GM19193 (cell line): ENCODE data around the gene PRDM5.

Source experiments
- POLR2A ChIP-seq: IDR thresholded peaks from 4 replicates; pipeline ENCODE4 v1.6.1; 2011; ENCODE audit not compliant: insufficient read depth, insufficient read length; ENCODE audit errors: extremely low read depth

Gene PRDM5

GRCh38 chr4:120694973-120695372 is 227.6 kb downstream of the PRDM5 start:
- TF ChIP-seq POLR2A = no peak

DNA sequence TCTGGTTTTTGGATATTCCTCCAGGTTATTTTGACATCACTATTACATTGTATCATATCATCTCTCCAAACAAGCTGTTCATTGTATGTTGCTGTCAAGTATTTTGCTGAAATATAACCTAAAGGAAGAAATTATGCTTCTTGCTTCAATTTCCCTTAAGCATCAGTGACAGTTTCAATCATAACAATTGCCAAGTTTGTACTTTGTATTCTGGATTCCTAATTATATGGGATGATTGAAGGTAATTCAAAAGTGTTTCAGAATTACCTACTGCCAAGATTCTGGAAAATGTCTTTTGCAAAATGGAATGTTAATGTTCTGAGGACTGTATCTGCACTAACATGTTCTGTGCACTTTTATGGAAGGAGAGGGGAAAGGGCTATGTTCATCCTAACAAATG is 228.7 kb downstream of the PRDM5 start:
- TF ChIP-seq POLR2A = no peak

GRCh38 chr4:120692964-120693363 is 229.6 kb downstream of the PRDM5 start:
- no peak for TF ChIP-seq POLR2A

DNA sequence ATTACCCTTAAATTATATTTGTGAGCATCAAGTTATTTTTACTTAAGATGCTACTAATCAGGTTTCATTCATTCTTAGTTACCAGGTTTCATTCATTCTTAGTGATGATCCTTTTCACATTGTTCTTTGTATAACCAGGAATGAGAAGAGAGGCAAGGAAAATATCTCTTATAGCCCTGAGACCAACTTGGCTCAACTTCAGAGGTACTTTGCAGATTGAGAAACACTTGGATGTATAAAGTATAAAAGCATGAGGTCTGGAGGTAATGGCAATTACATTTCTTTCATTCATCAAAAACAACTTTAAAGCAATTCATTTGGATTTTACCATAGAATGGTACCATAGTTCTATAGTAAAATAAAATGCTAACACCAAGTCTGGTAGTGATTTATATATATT is 231.0 kb downstream of the PRDM5 start:
- TF ChIP-seq POLR2A = no peak

GRCh38 chr4:120691106-120691505 is 231.4 kb downstream of the PRDM5 start:
- TF ChIP-seq POLR2A = no peak

- TF ChIP-seq POLR2A = no peak
Observed at GRCh38 chr4:120688791-120689190, 233.7 kb downstream of the PRDM5 start.

DNA sequence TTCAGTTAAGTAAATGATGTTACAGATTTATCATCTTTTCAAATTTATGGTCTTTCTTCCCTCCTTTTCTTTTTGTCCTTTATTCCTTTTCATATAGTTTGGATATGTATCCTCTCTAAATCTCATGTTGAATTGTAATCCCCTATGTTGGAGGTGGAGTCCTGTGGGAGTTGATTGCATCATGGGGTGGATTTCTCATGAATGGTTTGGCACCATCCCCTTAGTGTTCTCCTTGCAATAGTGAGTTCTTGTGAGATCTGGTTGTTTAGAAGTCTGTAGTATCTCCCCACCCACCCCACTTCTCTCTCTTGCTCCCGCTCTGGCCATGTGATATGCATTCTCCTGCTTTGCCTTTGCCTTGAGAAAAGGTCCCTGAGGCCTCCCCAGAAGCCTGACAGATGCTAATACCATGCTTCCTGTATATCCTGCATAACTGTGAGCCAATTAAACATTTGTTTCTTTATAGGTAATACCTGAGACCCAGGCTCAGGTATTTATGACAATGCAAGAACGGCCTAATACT is 236.7 kb downstream of the PRDM5 start:
- TF ChIP-seq POLR2A = no peak

DNA sequence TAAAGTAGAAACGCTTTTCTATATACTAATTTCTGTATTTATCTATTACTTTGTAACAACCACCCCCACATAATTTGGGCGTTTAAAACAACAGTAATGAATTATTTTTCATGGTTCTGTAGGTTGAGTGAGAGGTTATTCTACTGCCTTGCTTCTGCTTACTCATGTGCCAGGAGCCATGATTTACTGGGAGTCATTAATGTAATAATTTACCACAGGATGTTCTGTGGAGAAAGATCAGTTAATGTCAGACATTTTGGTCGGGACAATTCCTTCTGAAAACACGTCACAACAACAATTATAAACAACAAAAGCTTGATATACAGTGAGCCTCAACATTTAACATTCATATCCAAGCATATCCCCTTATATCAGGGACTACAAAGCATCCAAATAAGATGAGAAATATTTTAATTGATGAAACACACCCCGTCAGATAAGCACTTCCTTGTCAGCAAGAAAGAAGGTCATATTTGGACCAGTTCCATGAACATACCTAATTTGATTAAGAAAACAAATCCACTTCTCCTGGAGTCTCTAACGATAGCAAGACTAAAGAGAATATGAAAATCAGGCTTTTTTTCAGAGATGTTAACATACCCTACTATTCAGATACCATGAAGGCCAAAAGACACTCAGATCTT is 238.5 kb downstream of the PRDM5 start:
- no peak for TF ChIP-seq POLR2A

DNA sequence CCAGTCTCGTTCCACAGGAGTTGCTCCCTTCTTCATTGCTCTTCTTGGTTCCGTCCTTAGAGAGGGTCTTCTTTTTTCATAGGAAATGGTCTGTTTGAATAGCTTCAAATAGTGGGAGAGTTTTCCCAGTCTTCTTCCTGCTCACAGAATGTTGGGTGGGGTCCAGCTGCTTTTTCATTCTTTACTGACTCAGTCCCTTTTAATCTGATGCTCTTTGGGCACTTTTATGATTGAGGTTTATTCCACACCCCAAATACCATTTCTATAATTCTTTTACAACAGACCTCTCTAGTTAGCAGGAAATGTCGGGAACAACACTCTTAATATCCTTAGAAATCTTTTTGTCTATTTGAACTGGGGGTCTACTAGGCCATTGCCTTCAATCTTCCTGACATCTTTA is 239.5 kb downstream of the PRDM5 start:
- no peak for TF ChIP-seq POLR2A

GRCh38 chr4:120680647-120681228 is 241.8 kb downstream of the PRDM5 start:
- no peak for TF ChIP-seq POLR2A

GRCh38 chr4:120673696-120674095 is 248.8 kb downstream of the PRDM5 start:
- no peak for TF ChIP-seq POLR2A

- no peak for TF ChIP-seq POLR2A
Observed at GRCh38 chr4:120672558-120673147, 249.9 kb downstream of the PRDM5 start.

DNA sequence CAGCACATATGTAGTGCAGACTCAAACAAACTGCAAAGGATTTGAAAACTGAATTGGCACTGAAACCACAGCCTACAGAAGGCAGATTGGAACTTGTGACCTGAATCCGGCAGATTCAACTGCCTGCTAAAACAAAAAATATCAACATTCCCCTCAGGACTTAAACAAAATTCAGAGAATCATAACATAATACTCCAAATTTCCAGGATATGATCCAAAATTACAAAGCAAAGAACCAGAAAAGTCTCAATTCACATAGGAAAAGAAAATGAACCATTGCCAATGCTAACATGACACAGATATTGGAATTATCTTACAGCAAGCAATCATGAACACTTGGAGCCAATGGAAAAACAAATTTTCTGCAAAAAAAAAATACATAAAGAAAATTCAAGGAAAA is 250.4 kb downstream of the PRDM5 start:
- no peak for TF ChIP-seq POLR2A

DNA sequence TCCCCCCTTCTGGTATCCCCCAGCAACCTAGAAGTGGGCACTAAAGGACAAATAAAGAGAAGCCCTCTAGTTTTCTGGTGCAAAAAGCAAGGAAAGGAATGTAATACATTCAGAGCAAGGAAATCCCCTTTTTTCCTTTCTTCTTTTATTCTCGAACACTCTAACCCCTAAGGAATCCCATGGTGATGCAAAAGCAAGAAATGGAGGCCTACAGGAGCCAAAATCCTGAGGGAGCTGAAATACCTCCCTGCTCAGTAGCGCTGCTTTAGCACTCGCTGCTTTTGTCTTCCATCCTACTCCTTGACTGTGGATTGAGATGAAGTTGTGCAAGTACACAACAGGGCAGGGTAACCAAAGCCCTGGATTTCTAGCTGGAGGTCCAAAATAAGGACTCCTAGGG is 251.0 kb downstream of the PRDM5 start:
- no peak for TF ChIP-seq POLR2A

DNA sequence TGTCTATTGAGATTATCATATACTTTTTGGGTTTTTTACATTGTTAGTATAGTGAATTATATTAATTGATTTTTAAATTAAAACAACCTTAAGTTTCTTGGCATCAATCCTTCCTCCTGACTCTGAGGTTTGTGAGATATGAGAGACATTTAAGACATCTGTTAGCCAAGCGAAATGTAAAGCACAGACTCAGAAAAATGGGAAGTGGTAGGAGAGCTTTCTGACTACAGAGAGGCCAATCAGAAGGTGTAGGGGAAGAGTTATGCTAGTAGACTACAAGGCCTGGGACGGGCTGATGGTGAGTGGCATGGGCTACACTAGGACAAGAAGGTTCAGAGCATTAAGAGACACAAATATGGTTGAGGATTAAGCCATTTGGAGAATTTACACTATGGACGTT is 255.4 kb downstream of the PRDM5 start:
- no peak for TF ChIP-seq POLR2A

DNA sequence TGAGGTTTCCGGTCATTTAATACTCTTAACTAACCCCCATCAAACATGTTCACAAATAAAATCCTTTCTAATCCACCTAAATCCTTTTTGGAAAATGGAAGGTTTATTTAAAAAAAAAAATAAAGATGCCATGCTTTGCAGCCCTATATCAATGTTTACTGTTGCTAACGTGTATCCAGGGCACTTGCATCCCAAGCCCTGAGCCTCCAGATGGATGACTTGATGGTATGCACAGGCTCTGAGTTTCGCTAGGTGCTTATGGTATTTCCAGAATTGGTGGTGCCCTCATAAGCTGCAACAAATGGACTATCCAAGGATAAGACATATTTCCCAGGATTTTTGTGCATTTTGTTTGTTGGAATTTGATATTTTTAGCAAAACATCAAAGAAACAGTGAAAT is 257.7 kb downstream of the PRDM5 start:
- TF ChIP-seq POLR2A = no peak
